Measurements from ENCODE around the gene LARP4B.

Gene LARP4B

GRCh38 chr10:767794-768193, 163.7 kb downstream of the LARP4B start:
- DNase-seq (ENCODE audit: low read depth), result no peak

DNA sequence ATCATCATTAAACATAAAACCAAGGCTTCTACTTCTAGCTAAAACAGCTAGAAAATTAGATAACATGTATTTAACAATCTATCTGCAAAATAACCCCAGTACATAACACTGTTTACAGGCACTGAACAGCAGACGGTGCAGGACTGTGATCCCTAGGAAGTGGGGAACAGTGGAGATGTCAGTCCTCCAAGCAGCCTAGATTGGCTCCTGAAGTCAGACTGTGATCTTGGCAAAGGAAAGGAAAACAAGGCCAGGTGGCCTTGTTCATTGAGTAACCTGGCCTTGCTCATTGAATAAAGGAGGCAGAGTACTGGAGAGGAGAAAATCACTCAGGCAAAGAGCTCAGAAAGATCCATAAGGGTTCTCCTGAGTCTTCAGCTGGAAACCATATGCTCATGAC, 164.3 kb downstream of the LARP4B start:
- DNase-seq (ENCODE audit: low read depth), result no peak

GRCh38 chr10:761376-761775, 170.1 kb downstream of the LARP4B start:
- no peak for DNase-seq (ENCODE audit: low read depth)

- DNase-seq (ENCODE audit: low read depth), result no peak
These were observed 170.9 kb downstream of the LARP4B start for GRCh38 chr10:760622-761021.

DNA sequence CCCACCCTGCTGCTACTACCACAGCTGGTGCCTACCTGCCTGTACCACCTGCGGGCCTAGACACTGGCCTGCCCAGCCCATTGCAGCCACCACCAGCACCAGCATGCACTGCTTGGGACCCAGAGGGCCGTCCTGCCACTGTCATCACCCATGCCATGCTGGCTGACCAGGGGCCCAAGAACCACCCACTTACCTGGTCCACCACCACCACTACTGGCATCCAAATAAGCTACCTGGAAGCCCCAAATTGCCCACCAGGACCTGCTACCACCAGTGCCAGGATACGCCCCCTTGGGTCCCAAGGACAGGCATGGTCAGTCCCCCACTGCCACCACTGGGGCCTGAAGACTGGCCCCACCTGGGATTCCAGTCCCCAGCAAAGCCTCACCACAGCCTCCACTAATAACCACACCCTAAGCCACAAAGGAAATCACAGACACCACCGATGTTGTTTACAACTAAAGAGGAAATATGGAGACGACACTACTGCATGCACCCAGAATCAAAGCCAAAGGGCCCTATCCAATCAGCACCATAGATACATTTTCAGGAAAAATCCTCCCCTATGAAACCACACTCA, 171.5 kb downstream of the LARP4B start:
- no peak for DNase-seq (ENCODE audit: low read depth)
